GM21529 (cell line): ENCODE measurements around the gene FAM131A.

Source experiments
- ATAC-seq: cut with Tn5 transposase; IDR thresholded peaks from one replicate; pipeline ENCODE4 v1.9.1; 2021; ENCODE audit not compliant: unreplicated experiment

Gene FAM131A

DNA sequence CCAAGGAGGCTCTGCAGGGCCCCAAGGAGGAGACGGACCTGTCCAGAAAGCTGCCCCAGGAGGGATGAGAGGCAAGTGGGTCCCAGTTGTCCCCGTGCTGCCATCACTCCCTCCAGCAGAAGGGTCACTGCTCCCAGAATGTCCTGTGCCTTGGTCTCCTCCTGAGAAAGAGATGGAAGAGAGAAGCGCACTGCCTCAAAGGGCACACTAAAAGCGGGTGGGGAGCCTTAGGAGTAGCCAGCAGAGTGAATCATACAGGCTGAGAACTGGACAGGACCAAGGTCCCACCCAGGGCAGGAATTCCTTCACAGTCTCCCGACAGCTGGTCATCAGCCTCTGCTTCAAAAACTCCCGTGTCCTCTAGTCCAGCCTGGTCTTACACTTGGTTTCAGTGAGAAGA is 36.0 kb downstream of the FAM131A start:
- no peak for ATAC-seq

- ATAC-seq = no peak
Observed at GRCh38 chr3:184375747-184376461, 38.5 kb downstream of the FAM131A start.

DNA sequence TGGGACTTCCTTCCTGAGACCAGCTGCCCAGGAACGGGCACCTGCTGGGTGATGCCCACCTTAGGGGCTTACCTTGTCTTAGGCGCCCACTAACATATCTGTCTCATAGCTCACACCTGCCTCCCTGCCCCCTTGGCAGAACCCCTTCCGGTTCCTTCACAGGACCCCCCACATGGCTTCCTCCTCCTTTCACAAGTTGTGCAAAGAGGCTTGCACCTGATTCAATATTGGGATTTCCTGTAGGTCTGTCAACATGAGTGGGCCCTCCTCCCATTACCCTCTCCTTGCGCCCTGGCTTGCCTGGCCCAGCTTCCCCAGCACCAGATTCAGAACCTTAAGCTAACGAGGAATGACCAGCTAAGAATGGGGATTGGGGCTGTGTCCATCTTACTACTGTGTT is 40.0 kb downstream of the FAM131A start:
- no peak for ATAC-seq

DNA sequence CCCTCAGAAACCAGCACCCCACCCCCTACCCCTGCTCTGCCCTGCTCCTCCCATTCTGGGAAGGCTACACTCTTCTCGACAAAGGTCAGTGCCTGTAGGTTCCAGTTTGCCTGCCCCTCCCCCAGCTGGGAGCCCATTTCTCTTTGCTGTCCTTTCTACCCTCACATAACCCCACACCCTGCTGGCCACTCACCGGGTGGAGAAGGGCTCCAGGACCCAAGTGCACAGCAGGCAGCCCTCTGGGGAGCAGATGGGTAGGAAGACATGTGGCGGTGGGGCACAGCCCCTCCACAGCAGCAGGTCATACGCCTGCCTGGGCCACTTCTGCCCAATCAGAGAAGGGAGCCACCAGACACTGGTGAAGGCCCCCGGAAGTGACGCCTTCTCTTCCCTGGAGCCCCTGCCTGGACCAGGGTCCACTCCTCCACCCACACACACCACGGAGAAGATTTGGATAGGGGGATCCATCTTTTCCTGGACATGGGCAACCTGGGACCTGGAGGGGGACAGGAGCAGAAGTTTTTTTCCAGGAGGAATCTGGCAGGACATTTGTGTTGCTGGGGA is 40.6 kb downstream of the FAM131A start, which contains the start of gene THPO:
THPO (minus strand) TSS at position 326 of the 564 bp plus-strand sequence. CDS start 1,948 bp downstream, outside the sequence.
- ATAC-seq = no peak

- ATAC-seq = no peak
Observed at GRCh38 chr3:184378651-184379357, 41.4 kb downstream of the FAM131A start.

GRCh38 chr3:184379358-184380184 is 42.2 kb downstream of the FAM131A start, which contains the start of gene CHRD:
Gene CHRD (plus strand): TSS chr3:184380054. CDS start chr3:184380319, 265 bp downstream.
- no peak for ATAC-seq

DNA sequence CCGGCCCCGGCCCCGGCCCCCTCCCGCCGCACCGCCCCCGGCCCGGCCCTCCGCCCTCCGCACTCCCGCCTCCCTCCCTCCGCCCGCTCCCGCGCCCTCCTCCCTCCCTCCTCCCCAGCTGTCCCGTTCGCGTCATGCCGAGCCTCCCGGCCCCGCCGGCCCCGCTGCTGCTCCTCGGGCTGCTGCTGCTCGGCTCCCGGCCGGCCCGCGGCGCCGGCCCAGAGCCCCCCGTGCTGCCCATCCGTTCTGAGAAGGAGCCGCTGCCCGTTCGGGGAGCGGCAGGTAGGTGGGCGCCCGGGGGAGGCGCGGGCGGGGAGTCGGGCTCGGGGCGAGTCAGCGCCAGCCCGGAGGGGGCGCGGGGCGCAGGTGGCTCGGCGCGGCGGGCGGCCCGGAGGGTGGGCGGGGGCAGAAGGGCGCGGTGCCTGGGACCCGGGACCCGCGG is 42.8 kb downstream of the FAM131A start:
- no peak for ATAC-seq

- ATAC-seq = no peak
Observed at GRCh38 chr3:184380627-184381260, 43.3 kb downstream of the FAM131A start.

- no peak for ATAC-seq
Observed at GRCh38 chr3:184381261-184382224, 44.1 kb downstream of the FAM131A start.

DNA sequence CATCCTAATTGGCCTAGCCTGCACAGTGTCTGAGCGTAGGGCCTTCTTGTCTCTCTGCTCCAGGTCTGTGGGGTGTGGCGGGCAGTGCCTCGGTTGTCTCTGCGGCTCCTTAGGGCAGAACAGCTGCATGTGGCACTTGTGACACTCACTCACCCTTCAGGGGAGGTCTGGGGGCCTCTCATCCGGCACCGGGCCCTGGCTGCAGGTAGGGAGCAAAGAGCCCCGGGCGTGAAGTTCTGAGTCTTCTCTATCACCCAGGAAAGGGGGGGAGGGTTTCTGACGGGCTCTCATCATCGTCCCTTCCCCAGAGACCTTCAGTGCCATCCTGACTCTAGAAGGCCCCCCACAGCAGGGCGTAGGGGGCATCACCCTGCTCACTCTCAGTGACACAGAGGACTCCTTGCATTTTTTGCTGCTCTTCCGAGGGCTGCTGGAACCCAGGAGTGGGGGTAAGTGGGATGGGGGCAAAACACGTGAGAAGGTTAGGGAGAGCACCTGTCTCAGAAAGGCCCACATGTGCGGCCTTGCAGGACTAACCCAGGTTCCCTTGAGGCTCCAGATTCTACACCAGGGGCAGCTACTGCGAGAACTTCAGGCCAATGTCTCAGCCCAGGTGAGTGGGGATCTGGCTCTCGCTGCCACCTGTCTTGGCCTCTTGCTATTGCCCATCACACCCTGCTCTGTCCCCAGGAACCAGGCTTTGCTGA is 45.1 kb downstream of the FAM131A start:
- no peak for ATAC-seq

DNA sequence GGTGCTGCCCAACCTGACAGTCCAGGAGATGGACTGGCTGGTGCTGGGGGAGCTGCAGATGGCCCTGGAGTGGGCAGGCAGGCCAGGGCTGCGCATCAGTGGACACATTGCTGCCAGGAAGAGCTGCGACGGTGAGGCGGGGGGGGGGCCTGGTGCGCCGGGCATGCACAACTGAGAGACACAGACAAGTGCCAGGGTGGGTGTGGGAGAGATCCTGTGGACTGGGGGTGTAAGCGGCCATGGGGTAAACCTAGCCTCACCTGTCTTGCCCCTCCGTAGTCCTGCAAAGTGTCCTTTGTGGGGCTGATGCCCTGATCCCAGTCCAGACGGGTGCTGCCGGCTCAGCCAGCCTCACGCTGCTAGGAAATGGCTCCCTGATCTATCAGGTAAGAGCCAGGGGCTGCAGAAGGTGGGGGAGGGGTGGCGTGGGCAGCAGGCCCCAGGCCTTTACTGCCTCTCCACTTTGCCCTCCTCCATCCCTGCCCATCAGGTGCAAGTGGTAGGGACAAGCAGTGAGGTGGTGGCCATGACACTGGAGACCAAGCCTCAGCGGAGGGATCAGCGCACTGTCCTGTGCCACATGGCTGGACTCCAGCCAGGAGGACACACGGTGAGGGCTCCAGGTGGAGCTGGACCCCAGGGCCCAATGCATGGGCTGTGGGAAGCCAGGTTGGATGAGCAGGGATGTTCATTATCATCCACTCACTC is 45.8 kb downstream of the FAM131A start:
- no peak for ATAC-seq

GRCh38 chr3:184384342-184384741 is 46.9 kb downstream of the FAM131A start:
- no peak for ATAC-seq

DNA sequence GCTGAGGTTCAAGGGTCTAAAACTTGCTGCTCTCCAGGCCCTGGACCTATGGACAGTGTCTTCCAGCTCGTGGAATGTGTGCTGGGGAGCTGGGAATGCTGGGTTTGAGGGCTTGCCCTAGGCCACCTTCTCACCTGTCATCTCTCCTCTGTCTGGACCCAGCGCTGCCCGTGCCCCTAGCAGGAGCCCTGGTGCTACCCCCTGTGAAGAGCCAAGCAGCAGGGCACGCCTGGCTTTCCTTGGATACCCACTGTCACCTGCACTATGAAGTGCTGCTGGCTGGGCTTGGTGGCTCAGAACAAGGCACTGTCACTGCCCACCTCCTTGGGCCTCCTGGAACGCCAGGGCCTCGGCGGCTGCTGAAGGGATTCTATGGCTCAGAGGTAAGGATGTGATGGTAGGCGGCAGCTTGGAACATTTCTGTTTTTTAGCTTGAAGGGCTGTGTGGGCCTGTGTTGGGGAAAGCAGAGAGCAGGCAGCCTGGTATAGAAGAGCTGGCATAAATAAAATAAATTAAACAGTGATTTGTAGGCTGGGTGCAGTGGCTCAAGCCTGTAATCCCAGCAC is 47.5 kb downstream of the FAM131A start:
- no peak for ATAC-seq

GRCh38 chr3:184386047-184386806 is 48.8 kb downstream of the FAM131A start:
- no peak for ATAC-seq

DNA sequence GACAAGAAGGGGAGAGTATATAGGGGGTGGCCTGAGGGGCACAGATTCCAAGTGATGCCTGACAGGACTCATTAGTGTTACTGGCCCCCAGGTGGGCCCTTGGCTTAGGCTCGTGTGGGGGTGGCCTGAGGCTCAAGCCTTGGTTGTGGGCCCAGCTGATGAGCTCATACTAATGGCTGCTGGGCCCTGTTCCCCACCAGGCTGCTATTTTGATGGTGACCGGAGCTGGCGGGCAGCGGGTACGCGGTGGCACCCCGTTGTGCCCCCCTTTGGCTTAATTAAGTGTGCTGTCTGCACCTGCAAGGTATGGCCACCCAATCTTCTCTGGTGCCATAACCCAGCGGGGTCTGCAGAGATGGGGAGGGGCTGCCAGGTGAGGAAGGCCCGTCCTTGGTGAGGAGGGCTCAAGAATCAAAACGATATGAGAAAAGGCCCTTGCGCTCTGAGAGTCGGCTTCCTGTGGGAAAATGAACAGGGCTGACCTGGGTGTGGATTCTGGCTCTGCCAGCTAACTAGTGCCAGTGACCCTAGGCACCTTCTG is 49.8 kb downstream of the FAM131A start:
- no peak for ATAC-seq

DNA sequence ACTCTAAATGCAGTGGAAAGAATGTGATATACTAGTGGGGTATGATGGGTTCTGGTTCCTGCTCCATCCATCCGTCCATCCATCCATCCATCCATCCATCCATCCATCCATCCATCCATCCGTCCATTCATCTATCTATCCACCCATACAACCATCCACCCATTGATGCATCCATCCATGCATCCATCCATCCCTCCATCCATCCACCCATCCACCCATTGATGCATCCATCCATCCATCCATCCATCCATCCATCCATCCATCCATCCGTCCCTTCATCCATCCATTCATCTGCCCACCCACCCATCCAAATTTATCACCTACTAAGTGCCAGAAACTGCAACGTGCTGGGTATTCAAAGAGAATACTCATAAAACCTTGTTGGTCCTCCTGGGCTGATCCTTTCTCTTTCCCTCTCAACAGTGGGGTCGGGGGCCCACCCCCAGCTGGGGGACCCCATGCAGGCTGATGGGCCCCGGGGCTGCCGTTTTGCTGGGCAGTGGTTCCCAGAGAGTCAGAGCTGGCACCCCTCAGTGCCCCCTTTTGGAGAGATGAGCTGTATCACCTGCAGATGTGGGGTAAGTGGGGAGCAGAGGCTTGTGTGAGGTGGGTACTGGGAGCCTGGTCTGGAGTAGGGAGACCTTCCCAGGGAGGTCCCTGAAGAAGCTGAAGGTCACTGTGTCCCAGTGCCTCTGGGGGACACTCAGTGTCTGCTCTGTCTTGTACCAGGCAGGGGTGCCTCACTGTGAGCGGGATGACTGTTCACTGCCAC is 51.0 kb downstream of the FAM131A start:
- no peak for ATAC-seq
